GM10248 (cell line): ENCODE results near the gene FBXW11.

Source experiments
- CTCF ChIA-PET: fragments of 300-600 bp; sonication (Branson Sonifier 250); formaldehyde crosslinking; extraction: SDS; loops from one replicate; lab custom pipeline; 2021; ENCODE audit warnings: antibody characterized with exemption; lab: Yijun Ruan, JAX
- POLR2A ChIA-PET: fragments of 350-650 bp; sonication (Branson Sonifier 250); formaldehyde crosslinking; extraction: SDS; loops from one replicate; lab custom pipeline; 2020; ENCODE audit warnings: antibody characterized with exemption; lab: Yijun Ruan, JAX
- DNase-seq: peaks from one replicate; pipeline ENCODE4 v3.0.0; 2012; ENCODE audit errors: extremely low spot score
- CTCF ChIP-seq: IDR thresholded peaks from 2 replicates; pipeline ENCODE4 v1.5.1; 2012; ENCODE audit warnings: mild to moderate bottlenecking, low read depth; ENCODE audit errors: extremely low read depth, missing control alignments, control extremely low read depth

The FBXW11 gene

GRCh38 chr5:171997011-171997410 lies 9.4 kb downstream of the FBXW11 start:
- POLR2A ChIA-PET, result no interaction called here
- no peak for TF ChIP-seq CTCF
- CTCF ChIA-PET, result interaction anchor here (0.8 to 6.6 kb wide), 3 partner anchors 10 to 89 kb away, joined by 3 to 36 read pairs (median 7); partner anchors contain the start of gene FBXW11
- no peak for DNase-seq

DNA sequence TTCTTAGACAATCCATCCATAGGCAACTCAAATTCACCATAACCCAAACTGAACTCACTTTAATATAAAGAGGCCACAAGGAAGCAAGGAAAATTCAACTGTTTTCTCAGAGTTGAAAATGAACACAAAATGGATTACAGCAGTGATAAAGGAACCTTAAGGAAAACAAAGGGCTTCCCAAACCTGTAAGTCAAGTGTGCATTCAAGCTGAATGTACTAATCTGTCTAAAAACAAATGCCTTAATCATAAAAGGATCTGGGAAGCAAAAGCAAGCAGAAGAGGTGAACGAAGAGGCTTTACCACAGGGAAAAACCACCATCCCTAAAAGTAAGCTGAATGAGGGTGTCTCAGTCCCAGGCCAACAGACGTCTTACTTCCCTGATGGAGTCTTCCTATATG lies 13.6 kb downstream of the FBXW11 start:
- TF ChIP-seq CTCF, result no peak
- ChIA-PET CTCF (interaction anchor here (0.9 to 1.6 kb wide), 4 partner anchors 8 to 160 kb away, joined by 3 to 6 read pairs (median 4); no protein-coding TSS in a partner anchor), POLR2A (no interaction called here)

GRCh38 chr5:171992305-171992704 lies 14.1 kb downstream of the FBXW11 start:
- POLR2A ChIA-PET, result no interaction called here
- DNase-seq, result no peak
- CTCF ChIA-PET, result interaction anchor here (0.9 to 1.2 kb wide), 2 partner anchors 13 to 160 kb away, joined by 3 read pairs; no protein-coding TSS in a partner anchor
- TF ChIP-seq CTCF, result no peak

More for the DNA sequence above, 13.6 kb downstream of the FBXW11 start:
- no peak for DNase-seq

GRCh38 chr5:171990713-171991015 lies 15.8 kb downstream of the FBXW11 start:
- no peak for TF ChIP-seq CTCF
- DNase-seq, result no peak
- POLR2A ChIA-PET, result no interaction called here
- CTCF ChIA-PET, result interaction anchor here (0.9 kb wide), 1 partner anchor 13 kb away, joined by 4 read pairs; no protein-coding TSS in a partner anchor

GRCh38 chr5:171989946-171990712 lies 16.3 kb downstream of the FBXW11 start:
- ChIA-PET CTCF (interaction anchor here (1.1 kb wide), 1 partner anchor 8 kb away, joined by 3 read pairs; no protein-coding TSS in a partner anchor), POLR2A (no interaction called here)
- no peak for DNase-seq
- TF ChIP-seq CTCF, result no peak

DNA sequence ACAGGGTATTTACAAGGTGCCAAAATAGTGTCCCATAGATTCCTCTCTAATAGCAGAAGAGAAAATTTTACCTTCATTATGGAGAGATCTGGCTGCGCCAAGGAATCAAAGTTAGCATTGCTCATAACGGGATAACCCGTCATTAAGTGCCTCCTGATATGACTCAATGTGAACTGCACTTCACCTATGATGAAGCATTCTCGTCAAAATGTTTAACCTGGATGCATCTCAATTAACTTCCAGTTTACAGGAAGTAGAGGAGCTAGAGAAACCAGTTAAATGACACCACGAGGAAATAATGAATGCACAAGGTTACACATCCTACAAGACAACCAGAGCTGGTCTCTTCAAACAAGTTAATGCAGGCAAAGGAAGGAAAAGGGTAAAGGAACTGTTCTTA lies 17.2 kb downstream of the FBXW11 start:
- POLR2A ChIA-PET, result no interaction called here
- no peak for TF ChIP-seq CTCF
- peak; percentile 41 for DNase-seq
- CTCF ChIA-PET, result interaction anchor here (1.1 kb wide), 1 partner anchor 8 kb away, joined by 3 read pairs; no protein-coding TSS in a partner anchor
